GM19025 (cell line): ENCODE results near the gene CCDC33.

Source experiments
- ATAC-seq: cut with Tn5 transposase; IDR thresholded peaks from one replicate; pipeline ENCODE4 v1.9.1; 2021; ENCODE audit warnings: mild to moderate bottlenecking, low read depth, moderate library complexity; ENCODE audit not compliant: unreplicated experiment

Gene CCDC33

GRCh38 chr15:74275957-74276356 is 39.8 kb downstream of the CCDC33 start:
- ATAC-seq = no peak

- no peak for ATAC-seq
Observed at GRCh38 chr15:74276560-74276959, 40.4 kb downstream of the CCDC33 start.

GRCh38 chr15:74277242-74277810 is 41.2 kb downstream of the CCDC33 start:
- no peak for ATAC-seq

GRCh38 chr15:74278207-74278606 is 42.1 kb downstream of the CCDC33 start:
- no peak for ATAC-seq

- no peak for ATAC-seq
Observed at GRCh38 chr15:74281147-74282133, 45.3 kb downstream of the CCDC33 start.

- ATAC-seq = no peak
Observed at GRCh38 chr15:74283368-74283767, 47.2 kb downstream of the CCDC33 start.

- ATAC-seq = no peak
Observed at GRCh38 chr15:74289671-74290070, 53.5 kb downstream of the CCDC33 start.

- no peak for ATAC-seq
Observed at GRCh38 chr15:74290645-74291044, 54.5 kb downstream of the CCDC33 start.

GRCh38 chr15:74291101-74292071 is 55.3 kb downstream of the CCDC33 start:
- ATAC-seq = no peak

GRCh38 chr15:74293021-74293810 is 57.1 kb downstream of the CCDC33 start:
- ATAC-seq = no peak

GRCh38 chr15:74294010-74294409 is 57.9 kb downstream of the CCDC33 start:
- ATAC-seq = no peak

GRCh38 chr15:74295800-74296199 is 59.7 kb downstream of the CCDC33 start:
- ATAC-seq = no peak

- no peak for ATAC-seq
Observed at GRCh38 chr15:74297887-74298286, 61.8 kb downstream of the CCDC33 start.

- no peak for ATAC-seq
Observed at GRCh38 chr15:74300057-74300795, 64.1 kb downstream of the CCDC33 start.

- no peak for ATAC-seq
Observed at GRCh38 chr15:74301583-74302361, 65.6 kb downstream of the CCDC33 start.

GRCh38 chr15:74302821-74303359 is 66.8 kb downstream of the CCDC33 start:
- no peak for ATAC-seq

GRCh38 chr15:74303741-74304309 is 67.7 kb downstream of the CCDC33 start:
- ATAC-seq = no peak

- no peak for ATAC-seq
Observed at GRCh38 chr15:74304431-74304830, 68.3 kb downstream of the CCDC33 start.
